IPS-15b (cell line): ENCODE measurements around the gene SMYD3.

ENCODE experiments used
- H3K27me3 ChIP-seq: one replicate; pipeline ENCODE4 v1.6.1; 2013; ENCODE audit warnings: low read length; ENCODE audit not compliant: control insufficient read depth, insufficient read depth
- H3K36me3 ChIP-seq: one replicate; pipeline ENCODE4 v1.6.1; 2013; ENCODE audit warnings: low read length; ENCODE audit not compliant: control insufficient read depth, insufficient read depth
- H3K4me1 ChIP-seq: one replicate; pipeline ENCODE4 v1.6.1; 2013; ENCODE audit warnings: mild to moderate bottlenecking, low read length; ENCODE audit not compliant: control insufficient read depth, insufficient read depth
- H3K4me3 ChIP-seq: one replicate; pipeline ENCODE4 v1.5.1; 2013; ENCODE audit warnings: low read depth, low read length
- H3K9ac ChIP-seq: one replicate; pipeline ENCODE4 v1.6.1; 2013; ENCODE audit warnings: low read depth, mild to moderate bottlenecking, low read length
- H3K9me3 ChIP-seq: one replicate; pipeline ENCODE4 v1.6.1; 2013; ENCODE audit warnings: mild to moderate bottlenecking, low read length; ENCODE audit not compliant: control insufficient read depth, insufficient read depth

SMYD3 gene

GRCh38 chr1:246271516-246271915 is 235.6 kb downstream of the SMYD3 start:
- H3K27me3 ChIP-seq, result no peaks in the 10 kb centered on the region
- H3K9me3 ChIP-seq, result no peaks in the 10 kb centered on the region
- no peaks in the 10 kb centered on the region for H3K4me1 ChIP-seq
- no peak overlapping the region for H3K9ac ChIP-seq
- no peaks in the 10 kb centered on the region for H3K36me3 ChIP-seq
- H3K4me3 ChIP-seq, result no peak overlapping the region

DNA sequence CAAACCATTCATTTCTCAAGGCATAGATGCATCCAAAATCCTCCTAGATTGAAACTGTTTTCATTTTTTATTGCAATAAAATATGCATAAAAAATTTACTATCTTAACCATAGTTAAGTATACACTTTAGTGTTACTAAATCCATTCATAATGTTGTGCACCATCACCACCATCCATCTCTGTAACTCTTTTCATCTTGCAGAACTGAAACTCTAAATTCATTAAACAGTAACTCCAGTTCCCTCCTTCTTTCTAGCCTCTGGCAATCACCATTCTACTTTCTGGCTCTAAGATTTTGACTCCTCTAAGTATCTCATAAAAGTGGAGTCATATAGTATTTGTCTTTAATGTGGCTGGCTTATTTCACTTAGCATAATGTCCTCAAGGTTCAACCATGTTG is 236.8 kb downstream of the SMYD3 start:
- Histone ChIP-seq H3K4me1 (no peaks in the 10 kb centered on the region), H3K4me3 (no peak overlapping the region), H3K9ac (no peak overlapping the region), H3K36me3 (no peaks in the 10 kb centered on the region), H3K9me3 (no peaks in the 10 kb centered on the region), H3K27me3 (no peaks in the 10 kb centered on the region)

- Histone ChIP-seq H3K36me3 (no peaks in the 10 kb centered on the region), H3K9ac (no peak overlapping the region), H3K4me3 (no peak overlapping the region), H3K27me3 (no peaks in the 10 kb centered on the region), H3K9me3 (no peaks in the 10 kb centered on the region), H3K4me1 (no peaks in the 10 kb centered on the region)
These were observed 237.6 kb downstream of the SMYD3 start for GRCh38 chr1:246269466-246269865.

DNA sequence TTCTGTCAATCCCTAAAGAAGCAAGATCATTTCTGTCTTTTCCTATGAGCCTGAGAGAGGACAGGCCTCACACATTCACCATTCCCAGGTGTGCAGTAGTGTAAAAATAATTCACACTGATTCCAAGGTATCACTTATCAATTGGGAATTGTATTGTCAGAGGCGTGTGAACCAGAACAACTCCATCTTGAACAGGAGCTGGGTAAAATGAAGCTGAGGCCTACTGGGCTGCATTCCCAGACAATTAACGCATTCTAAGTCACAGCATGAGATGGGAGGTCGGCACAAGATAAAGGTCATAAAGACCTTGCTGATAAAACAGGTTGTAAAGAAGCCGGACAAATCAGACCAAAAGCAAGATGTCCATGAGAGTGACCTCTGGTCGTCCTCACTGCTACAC is 239.2 kb downstream of the SMYD3 start:
- H3K4me1 ChIP-seq, result no peaks in the 10 kb centered on the region
- no peak overlapping the region for H3K9ac ChIP-seq
- H3K27me3 ChIP-seq, result no peaks in the 10 kb centered on the region
- H3K4me3 ChIP-seq, result no peak overlapping the region
- no peaks in the 10 kb centered on the region for H3K9me3 ChIP-seq
- no peaks in the 10 kb centered on the region for H3K36me3 ChIP-seq

- Histone ChIP-seq H3K4me3 (no peak overlapping the region), H3K9me3 (no peaks in the 10 kb centered on the region), H3K9ac (no peak overlapping the region), H3K36me3 (no peaks in the 10 kb centered on the region), H3K4me1 (no peaks in the 10 kb centered on the region), H3K27me3 (no peaks in the 10 kb centered on the region)
These were observed 239.7 kb downstream of the SMYD3 start for GRCh38 chr1:246267426-246267825.

DNA sequence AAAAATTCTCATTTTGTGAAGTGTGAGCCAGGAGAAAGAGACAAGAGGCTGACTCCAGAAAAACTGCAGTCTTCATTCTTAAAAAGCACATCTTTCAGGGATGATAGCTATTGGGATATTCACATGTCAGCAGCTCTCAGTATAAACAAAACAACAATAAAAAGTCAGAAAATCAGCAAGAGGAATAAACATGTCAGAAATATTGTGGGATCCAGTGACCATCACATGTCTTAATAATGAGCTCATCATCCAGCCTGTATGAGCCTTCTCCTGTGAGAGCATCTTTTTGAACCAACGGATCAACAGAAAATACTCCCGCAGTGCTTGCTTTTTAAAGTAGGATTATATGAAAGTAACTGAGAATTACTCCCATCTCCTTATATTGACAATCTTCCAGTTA is 241.6 kb downstream of the SMYD3 start:
- H3K4me3 ChIP-seq, result no peak overlapping the region
- no peaks in the 10 kb centered on the region for H3K36me3 ChIP-seq
- H3K4me1 ChIP-seq, result no peaks in the 10 kb centered on the region
- no peaks in the 10 kb centered on the region for H3K27me3 ChIP-seq
- H3K9ac ChIP-seq, result no peak overlapping the region
- no peaks in the 10 kb centered on the region for H3K9me3 ChIP-seq

DNA sequence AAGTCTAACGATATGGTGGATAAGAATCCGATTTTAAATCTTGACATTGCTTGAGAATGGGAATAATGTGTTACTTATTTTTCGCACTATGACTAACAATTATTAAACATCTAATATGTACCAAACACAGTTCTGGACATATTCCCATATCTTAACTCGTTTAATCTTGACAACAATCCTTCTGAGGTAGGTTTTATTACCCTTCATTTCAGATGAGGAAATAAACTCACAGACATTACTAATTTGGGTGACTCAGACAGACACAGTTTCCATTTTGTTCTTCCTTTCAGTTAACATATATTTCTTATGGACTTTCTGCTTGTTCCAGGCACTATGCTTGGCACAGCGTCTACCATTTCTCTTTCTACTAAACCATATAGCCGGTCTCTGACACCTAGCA is 244.8 kb downstream of the SMYD3 start:
- no peaks in the 10 kb centered on the region for H3K36me3 ChIP-seq
- no peaks in the 10 kb centered on the region for H3K9me3 ChIP-seq
- H3K4me1 ChIP-seq, result no peaks in the 10 kb centered on the region
- H3K9ac ChIP-seq, result no peak overlapping the region
- H3K4me3 ChIP-seq, result no peak overlapping the region
- H3K27me3 ChIP-seq, result no peaks in the 10 kb centered on the region

- no peaks in the 10 kb centered on the region for H3K4me1 ChIP-seq
- no peaks in the 10 kb centered on the region for H3K9me3 ChIP-seq
- no peaks in the 10 kb centered on the region for H3K36me3 ChIP-seq
- H3K27me3 ChIP-seq, result no peaks in the 10 kb centered on the region
- no peak overlapping the region for H3K4me3 ChIP-seq
- H3K9ac ChIP-seq, result no peak overlapping the region
These were observed 245.4 kb downstream of the SMYD3 start for GRCh38 chr1:246261639-246262038.

DNA sequence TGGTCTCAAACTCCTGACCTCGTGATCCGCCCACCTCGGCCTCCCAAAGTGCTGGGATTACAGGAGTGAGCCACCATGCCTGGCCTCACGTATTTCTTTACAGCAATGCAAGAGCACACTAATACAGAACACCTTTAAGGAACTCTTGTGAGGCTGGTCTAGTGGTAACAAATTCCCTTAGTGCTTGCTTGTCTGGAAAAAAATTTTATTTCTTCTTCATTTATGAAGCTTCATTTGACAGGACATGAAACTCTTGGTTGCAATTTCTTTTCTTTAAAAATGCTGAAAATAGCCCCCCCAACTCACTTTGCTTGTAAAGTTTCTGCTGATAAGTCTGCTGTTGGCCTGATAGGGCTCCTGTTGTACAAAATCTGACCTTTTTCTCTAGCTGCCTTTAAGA is 248.8 kb downstream of the SMYD3 start:
- Histone ChIP-seq H3K9ac (no peak overlapping the region), H3K4me1 (no peaks in the 10 kb centered on the region), H3K36me3 (no peaks in the 10 kb centered on the region), H3K4me3 (no peak overlapping the region), H3K27me3 (no peaks in the 10 kb centered on the region), H3K9me3 (no peaks in the 10 kb centered on the region)

DNA sequence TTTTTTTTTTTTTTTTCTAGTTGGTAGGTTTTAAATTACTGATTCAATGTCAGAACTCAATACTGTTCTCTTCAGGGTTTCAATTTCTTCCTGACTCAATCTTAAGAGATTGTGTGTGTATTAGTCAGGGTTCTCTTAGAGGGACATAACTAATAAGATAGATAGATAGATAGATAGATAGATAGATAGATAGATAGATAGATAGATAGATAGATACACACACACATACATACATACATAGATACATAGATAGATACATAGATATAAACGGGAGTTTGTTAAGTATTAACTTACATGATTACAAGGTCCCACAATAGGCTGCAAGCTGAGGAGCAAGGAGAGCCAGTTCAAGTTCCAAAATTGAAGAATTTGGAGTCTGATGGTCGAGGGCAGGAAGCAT is 251.3 kb downstream of the SMYD3 start:
- Histone ChIP-seq H3K4me3 (no peak overlapping the region), H3K36me3 (no peaks in the 10 kb centered on the region), H3K27me3 (no peaks in the 10 kb centered on the region), H3K9me3 (no peaks in the 10 kb centered on the region), H3K4me1 (no peaks in the 10 kb centered on the region), H3K9ac (no peak overlapping the region)

DNA sequence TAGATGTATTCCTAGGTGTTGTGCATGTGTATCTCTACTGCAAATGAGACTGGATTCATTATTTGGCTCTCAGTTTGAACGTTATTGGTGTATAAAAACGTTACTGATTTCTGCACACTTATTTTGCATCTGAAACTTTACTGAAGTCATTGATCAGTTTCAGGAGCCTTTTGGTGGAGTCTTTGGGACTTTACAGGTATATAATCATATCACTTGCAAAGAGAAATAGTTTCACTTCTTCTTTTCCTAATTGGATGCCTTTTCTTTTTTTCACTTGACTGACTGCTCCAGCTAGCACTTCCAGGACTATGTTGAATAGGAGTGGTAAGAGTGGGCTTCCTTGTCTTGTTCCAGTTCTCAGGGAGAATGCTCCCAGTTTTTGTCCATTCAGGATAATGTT is 252.2 kb downstream of the SMYD3 start:
- Histone ChIP-seq H3K9ac (no peak overlapping the region), H3K36me3 (no peaks in the 10 kb centered on the region), H3K27me3 (no peaks in the 10 kb centered on the region), H3K4me1 (no peaks in the 10 kb centered on the region), H3K9me3 (no peaks in the 10 kb centered on the region), H3K4me3 (no peak overlapping the region)

DNA sequence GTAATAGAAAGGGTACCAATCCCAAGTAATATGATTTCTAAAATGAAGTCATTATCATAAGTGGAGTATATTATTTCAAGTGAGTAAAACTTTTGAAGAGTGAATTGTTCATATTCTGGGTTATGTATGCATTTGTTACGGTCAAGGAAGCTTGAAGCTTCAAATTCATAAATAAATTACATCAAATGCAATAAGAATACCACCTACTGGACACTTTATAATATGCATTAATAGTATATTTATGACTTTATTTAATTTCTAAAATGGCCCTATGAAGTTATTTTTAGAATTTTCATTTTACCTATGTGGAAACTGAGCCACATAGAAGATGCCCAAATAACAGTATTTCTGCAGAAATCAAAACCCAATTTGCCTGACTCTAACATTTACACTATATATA is 260.6 kb downstream of the SMYD3 start:
- Histone ChIP-seq H3K9me3 (no peaks in the 10 kb centered on the region), H3K4me3 (no peak overlapping the region), H3K36me3 (no peaks in the 10 kb centered on the region), H3K27me3 (no peaks in the 10 kb centered on the region), H3K4me1 (no peaks in the 10 kb centered on the region), H3K9ac (no peak overlapping the region)

- Histone ChIP-seq H3K9me3 (no peaks in the 10 kb centered on the region), H3K4me1 (no peaks in the 10 kb centered on the region), H3K27me3 (no peaks in the 10 kb centered on the region)
These were observed 261.5 kb downstream of the SMYD3 start for GRCh38 chr1:246245541-246245940.

More at GRCh38 chr1:246245541-246245940, 261.5 kb downstream of the SMYD3 start:
- Histone ChIP-seq H3K36me3 (no peaks in the 10 kb centered on the region), H3K9ac (no peak overlapping the region), H3K4me3 (no peak overlapping the region)
